UCSD-AML1 (cell line): ENCODE data around the gene PRKD3.

Source experiments
- DNase-seq: peaks from one replicate; lab custom pipeline; 2025; ENCODE audit not compliant: unreplicated experiment; lab: John Stamatoyannopoulos, UW

PRKD3 gene

DNA sequence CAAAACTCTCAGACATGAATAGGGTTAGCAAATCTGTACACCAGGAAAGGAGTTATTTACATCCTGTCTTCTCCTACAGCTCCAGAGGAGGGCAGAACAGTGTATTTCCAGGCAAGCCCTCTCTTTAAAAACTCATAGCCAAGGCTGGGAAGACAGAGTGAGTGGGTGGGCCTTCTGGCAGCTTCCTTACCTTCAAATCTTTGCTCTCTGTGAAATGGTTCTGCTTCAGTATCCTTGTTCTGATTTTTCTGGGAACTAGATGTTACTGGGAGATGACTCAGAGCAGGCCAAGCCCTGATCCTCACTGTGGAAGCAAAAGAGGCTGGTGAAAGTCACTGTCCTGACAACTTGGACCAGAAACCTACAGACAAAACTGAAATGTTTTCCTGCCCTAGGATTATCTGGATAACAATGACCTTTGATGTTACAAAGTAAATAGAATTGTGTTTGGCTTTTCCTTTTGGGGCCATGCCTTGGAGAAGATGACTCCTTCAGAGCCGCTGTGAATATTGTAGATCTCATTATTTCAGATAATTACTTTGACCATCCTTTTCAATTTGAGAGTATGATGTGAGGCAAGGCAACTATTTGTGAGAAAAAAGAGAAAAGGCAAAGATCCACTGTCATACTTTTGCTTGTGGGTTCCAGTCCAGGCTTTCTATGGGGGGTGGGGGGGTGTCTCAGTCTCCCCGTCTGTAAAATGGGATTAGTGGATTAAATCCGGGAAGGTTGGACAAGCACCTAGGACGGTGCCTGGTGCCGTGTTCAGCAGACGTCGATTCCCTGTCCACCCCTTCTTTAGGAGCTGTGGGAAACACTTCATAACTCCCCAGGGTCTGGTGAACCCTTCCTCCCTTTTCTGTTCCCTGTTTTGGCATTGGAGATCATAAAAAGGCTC, 19.2 kb upstream of the PRKD3 start:
- DNase-seq, result peak; percentile 26

DNA sequence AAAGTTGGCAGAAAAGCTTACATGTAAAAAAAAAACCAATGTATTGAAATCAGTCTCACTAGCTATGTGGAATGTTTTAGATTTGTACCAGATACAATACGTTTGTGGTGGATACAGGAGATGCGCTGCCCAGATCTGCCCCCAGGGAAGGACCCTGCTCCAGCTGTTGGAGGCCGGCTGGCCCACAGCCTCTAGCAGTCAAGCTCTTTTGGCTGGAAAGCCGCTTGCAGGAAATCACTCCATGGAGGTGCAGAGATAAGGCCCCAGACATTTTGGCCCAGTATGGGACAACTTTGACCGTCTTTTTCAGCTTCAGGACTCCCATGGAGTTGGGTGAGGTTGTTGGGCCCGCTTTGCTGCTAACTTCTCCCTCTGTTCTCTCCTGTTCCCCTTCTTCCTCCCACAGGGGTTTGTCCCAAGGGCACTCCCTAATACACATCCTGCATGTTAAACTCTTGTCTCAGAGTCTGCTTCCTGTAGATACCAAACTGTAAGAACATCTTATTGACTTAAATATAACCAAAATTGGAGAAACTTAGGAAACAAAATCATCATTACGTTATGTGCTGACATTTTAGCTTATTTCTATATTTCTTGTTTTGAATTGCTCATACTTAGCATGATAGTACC, 18.1 kb upstream of the PRKD3 start:
- peak; percentile 51 for DNase-seq

DNA sequence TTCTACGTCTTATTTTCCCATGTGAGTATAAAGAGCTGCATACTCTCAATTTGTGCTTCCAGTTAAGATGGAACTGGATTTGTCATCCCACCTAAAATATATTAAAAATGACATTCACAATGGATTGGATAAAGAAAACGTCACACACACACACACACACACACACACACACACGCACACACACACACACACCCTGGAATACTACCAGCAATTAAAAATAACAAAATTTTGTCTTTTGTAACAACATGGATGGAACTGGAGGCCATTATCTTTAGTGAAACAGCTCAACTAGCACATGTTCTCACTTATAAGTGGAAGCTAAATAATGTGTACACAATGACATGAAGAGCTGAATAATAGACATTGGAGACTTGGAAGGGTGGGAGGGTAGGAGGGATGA, 16.0 kb upstream of the PRKD3 start:
- no peak for DNase-seq

DNA sequence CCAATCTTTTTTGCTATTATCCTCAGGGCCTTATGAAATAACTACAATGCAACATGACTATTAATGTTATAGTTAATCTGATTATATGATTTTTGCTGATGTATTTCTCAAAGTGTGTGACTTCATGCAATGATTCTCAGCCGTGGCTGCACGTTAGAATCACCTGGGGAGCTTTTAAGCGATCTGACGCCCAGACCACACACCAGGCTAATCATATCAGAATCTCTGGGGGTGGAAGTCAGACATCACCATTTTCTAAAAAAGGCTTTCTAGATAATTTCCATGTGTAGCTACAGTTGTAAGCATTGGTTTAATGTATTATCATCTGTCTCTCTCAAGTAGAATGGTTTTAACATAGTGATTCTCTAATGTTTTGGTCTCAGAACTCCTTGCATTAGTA, 14.3 kb upstream of the PRKD3 start:
- no peak for DNase-seq

DNA sequence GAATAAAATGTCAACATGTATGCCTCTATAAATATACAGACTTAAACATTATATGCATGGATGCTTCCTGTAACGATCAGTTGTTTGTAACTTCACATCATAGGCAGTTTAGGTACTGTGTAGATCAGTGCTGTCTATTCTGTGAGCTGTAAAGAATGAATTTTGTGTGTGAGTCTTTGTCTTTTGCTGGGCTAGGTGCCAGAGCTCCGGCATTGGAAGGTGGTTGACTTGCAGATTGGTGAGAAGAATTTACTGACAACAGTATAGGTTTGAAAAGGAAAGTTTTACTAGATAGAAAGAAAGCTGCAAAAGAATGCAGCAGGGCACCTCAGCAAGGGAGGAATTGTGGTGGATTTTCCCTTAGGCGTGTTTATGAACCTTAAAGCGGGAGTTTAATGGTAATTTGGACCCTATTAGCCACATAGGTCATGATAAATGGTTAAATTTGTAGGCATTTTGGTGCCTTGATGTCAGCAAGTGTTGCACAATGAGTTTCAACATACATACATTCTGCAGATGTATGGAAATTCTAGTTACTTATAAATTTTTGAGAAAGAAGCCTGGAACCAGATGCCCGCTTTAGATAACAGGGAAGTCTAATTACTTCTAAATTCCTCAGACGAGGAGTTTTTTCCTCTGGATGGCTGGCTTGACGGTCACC, 13.1 kb upstream of the PRKD3 start:
- DNase-seq, result no peak

DNA sequence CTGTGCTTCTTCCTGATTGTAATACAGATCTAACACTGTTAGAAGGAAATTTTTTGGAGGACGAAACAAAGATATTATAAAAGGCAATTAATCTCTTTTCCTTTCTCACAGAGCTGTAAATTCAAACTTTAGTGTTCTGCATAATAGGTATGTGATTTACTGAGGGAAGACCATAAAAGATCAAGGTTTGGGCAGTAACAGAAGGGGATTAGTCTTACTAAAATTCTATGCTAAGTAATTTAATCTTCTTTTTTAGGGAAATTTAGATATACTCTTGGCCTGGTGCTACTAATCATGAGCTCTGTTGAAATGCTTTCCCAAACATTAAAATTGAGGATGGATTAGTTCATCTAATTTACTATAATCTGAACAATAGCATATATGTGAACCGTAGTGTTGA, 11.0 kb upstream of the PRKD3 start:
- no peak for DNase-seq

DNA sequence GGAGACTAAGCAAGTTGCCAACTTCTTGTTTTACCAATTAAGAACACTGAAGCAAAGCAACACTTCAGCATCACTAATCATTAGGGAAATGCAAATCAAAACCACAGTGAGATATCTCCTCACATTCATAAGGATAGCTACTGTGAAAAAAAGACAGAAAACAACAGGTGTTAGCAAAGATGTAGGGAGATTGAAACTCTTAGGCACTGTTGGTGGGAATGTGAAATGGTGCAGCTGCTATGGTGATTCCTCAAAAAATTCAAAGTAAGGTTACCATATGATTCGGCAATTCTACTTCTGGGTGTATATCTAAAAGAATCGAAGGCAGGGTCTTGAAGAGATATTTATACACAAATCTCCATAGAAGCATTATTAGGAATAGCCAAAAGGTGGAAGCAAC, 8.6 kb upstream of the PRKD3 start:
- no peak for DNase-seq

DNA sequence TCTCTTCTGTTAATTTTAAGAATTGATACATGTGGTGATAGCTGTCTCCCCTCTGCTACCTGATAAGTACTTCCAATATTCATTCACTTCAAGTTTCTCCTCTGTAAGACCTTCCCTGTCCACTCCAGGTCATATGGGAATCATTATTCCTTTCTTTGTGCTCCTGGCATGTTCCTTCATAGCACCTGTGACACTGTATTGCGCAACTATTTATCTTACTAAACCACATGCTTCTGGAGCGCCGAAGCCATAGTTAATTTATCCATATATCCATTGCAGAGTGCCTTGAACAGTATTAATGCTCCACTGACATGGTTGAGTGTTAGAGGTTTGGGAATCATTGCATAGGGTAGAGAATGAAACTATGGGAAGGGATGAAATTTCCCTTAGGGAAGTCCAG, 7.9 kb upstream of the PRKD3 start:
- no peak for DNase-seq

DNA sequence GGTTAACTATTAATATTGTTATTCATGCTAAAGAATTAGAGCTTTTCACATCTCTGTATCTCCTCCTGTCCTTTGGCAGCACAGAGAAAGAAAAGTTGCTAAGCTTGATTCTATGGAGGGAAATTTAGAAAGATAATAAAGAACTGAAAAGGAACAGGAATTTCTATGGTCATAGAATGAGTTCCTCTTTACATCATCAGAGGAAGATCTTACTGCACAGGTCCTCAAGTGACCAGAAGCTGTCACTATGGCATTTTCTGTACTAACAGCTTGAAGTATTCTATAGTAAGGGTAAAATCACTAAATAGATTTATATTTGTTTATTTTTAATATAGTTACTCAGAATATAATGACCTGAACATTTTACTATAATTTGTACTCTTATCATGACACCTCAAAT, 6.0 kb upstream of the PRKD3 start:
- no peak for DNase-seq

DNA sequence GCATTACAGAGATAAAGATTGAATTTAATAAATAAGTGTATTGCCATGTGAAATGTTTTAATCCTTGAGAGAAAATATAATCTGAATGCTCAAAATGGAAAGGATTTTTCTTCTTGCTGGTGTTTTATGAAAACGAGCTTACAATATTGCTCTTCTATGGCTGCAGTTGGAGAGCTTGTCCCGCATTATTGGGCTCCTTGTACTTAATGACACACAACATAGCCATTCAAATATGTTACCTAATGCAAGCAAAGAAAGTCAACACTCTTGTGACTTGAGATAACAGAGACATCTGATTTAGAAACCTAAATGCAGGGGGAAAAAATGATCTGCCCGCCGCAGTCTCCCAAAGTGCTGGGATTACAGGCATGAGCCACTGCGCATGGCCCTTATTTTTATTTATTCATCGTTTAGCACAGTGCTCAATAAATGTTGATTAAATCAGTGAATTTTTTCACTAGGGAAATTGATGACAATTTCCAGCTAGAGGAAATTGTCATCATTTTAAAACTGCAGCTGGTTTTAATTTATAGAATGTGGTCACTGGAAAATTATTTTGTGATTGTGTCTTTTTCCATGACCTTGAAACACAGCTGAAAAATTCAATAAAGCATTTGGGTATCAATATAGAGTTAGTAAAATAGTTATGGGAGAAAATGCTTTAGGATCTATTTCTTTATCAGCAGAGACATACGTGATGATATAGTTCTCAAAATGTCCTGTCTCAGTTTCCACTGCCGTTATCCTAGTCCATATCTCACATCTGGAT, 2.4 kb upstream of the PRKD3 start:
- DNase-seq, result no peak

DNA sequence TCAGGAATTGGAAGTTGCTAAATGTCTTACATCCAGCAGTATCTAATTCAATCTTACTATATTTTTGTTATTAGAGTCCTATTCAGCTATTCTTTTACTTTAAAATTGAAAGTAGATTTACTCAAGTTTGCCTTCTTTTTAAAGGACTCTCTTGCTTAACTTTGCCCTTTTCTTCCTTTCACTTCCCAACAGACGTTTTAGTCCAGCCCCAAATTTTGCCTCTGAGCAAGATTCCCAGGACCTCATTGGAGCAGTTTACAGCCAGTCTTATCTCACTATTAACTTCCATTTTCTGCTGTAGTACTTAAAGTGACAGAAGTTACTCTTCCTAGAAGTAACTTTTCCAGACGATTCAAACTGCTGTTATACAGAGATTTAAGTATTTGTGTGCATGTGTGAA, 1.7 kb upstream of the PRKD3 start:
- no peak for DNase-seq

DNA sequence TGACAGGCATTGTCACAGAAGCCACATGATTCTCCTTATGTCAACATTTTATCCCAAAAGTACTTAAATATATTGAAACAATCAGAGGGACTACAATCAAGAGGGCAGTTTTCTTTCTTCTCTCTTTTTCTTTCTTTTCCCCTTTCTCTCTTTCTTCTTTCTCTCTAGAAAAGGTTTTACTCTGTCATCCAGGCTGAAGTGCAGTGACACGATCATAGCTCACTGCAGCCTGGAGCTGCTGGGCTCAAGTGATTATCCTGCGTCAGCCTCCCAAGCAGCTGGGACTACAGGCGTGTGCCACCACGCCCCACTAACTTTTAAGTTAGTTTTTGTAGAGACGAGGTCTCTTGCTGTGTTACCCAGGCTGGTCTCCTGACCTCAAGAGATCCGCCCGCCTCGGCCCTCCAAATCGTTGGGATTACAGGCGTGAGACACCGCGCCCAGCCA, 1.0 kb upstream of the PRKD3 start:
- DNase-seq, result no peak

DNA sequence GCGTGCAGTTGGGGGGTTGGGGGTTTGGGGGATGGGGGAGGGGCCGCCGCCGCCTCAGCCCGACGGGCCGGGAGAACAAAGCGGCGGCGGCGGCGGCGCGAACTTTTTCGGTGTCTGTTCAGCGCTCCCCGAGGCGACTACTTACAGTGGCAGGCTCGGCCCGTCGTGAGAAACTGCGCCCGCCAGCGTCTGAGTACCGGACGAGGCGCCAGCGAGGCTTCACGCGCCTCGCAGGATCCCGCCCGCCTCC, 172 bp downstream of the PRKD3 start:
- DNase-seq, result no peak

DNA sequence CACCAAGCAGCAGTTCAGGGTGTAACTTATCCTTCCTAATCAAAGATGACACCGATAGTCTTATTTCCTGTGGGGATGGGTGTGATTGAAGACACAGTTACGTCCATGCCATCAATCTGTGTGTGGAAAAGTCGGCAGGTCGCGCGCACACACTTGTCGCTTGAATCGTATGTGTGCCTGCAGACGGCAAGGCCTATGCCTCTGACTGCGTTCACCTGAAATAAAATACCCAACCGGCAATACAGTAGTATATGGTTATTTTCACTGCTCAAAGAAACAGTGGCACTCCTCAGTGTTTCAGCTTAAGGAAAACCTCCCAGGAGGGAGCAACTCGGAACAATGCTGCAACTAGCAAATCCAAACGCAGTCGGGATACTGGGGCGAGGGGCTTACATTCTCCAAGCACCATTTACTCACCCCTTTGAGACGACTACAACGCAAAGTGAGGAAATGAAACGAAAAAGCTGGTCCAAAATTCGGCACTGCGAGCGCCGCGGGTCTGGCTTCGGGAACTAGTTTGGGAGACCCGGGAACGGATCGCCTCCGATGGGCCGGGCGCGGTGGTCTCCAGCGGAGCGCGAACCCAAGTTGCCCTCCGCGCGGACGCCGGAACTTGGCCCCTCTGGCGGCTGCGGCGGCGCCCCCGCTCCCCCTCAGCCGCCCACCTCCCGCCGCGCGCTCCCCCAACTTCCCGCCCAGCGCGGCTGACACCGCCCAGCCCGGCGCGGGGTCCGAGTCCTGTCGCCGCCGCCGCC, 675 bp downstream of the PRKD3 start:
- DNase-seq, result peak; percentile 54

DNA sequence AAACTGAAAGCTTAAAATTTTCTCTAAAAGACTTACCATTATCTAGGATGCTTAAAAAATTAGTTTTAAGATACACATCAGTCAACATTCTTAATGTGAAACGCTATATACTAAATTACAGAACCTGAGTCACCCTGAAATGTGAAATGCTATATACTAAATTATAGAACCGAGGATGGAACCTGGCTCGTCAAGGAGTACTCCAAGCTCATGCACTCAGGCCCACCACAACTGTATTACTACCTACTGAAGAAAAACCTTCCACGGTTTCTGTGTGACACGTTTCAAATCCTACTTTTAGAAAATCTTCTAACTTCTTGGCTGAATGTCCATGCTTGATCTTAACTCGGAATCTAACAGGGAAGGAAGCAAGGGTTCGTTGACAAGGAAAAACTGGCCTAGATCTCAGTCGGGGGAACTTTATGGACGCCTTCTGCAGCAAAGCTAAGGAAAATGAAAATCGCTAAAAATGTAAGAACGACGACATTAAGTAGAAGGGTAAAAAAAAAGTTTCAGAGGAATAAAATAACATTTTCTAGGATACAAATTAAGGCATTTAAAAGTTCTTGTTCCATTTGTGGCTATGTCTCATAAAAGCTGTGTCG, 1.4 kb downstream of the PRKD3 start:
- DNase-seq, result no peak

DNA sequence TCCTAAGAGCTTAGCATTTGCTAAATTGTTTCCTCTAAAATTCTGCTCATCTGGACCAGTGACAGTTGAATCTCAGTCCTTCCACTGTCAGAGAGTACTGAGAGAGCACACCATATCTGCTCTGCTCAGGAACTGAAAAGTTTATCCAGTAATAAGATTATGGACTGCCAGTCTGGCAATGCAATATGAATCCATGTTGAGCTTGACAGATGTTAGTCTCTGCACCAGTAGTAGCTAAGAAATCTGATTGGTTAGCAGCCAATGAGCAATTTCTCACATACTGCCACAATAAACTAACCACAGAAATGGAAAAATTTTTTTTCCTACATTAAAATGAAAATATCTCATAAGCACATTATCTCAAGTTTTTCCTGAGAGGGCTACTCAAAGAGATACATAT, 2.3 kb downstream of the PRKD3 start:
- DNase-seq, result no peak

DNA sequence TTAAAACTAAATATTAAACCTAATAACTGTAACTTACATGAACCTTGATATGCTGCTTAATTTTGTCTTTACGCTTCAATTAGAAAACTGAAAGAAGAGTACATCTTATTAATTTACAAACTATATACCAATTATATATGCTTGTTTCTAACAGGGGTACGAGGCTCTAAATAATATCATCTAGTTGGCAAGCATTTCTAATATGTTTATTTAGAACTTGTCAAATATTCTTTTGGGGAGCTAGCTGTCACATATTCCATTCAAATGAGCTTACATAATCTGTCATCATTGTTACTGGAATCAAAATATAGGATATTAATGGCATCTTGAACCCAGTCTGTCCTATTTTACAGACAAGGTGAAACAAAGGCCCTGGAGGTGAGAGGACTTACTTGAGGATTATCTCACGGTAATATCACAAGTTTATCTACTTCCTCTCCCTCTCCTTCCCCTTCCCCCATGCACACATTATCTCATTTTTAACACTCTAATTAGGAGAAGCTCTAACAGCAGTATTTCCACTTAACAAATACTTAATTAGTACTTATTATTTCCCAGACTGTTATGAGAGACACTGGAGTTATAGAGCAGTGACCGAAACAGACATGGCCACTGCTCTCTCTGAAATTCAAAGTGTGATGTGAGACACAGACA, 3.5 kb downstream of the PRKD3 start:
- DNase-seq, result no peak

DNA sequence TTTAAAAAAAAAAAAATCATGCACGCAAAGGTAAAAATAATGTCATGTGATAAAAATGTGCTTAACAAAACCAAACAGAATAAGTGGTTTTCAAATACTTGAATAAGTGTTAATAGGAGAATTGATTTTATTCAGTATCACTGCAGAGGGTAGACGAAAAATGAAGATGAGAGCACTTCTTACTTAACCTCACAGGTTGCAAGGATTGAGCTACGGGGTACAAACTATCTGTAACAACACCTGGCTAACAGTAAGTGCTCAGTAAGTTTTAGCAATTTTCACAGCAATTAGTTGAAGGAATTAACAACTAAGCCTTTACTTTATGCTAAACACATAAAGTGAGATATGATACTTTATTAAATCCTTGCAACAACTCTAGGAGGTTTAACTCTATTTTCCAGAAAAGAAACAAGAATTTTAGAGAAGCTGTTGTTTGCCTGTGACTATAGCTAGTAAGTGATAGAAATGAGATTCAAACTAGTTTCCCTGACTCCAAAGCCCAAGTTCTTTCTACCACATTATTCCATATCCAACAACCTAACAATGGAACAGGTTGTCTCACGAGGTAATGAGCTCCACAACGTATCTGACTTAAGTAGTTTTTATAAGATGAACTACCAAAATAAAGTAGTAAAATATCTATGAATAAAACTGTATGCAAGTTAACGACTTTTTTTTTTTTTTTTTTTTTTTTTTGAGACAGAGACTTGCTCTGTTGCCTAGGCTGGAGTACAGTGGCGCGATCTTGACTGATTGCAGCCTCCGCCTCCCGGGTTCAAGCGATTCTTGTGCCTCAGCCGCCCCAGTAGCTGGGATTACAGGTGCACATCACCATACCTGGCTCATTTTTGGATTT, 4.7 kb downstream of the PRKD3 start:
- DNase-seq, result no peak

DNA sequence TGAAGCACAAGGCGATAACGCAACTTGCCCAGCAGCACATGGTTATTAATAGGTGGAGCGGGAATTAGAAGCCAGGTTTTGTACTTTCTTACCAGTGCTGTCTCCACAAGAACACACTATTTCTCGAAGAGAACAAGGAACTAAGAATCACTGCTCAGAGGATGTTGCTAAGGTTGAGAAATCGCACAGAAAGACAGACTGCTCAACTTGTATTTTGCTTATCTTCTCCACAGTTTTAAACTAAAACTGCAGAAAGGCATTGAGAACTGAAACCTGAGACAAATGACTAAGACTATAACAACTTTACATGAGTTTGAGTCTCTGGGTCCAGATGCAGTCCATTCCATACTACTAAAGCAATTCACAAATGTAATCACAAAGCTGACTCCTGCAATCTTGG, 6.2 kb downstream of the PRKD3 start:
- DNase-seq, result no peak
